ENCODE data around the gene COPS7B. TPM values are rescaled to one million over a fixed set of nuclear protein-coding genes. Genes with fewer than 3 reads are reported as not detected.

COPS7B gene
- total and polyA plus RNA-seq, 4 donors, result 8.7 to 13.5 (median 10.3) TPM

DNA sequence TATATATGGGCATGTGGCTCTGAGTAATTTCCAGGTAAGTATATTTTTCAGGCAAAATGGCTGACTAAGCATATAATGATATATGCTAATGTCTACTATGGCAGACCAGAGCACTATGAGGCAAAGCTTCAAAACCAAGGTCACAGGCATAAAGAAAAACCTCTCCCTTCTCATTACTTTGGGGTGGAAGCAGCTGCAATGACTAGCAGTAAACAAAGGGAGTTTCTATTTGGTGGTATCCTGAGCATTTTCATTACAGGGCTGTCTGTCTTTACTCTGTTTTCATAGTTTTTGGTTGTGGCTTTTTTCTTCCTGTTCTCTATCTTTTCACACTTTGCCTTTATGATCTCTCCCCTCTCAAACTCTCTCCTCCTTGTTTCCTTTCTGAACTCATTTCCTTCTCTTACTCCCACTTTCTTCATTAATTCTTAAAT is 20.7 kb upstream of the COPS7B start (continued):
- TF ChIP-seq REST (IDR thresholded peaks at IDR 0.05) (no peak), RAD21 (IDR thresholded peaks at IDR 0.05) (no peak), MAX (IDR thresholded peaks at IDR 0.05) (no peak), HNF4G (IDR thresholded peaks at IDR 0.05) (no peak), YY1 (IDR thresholded peaks at IDR 0.05) (no peak)

DNA sequence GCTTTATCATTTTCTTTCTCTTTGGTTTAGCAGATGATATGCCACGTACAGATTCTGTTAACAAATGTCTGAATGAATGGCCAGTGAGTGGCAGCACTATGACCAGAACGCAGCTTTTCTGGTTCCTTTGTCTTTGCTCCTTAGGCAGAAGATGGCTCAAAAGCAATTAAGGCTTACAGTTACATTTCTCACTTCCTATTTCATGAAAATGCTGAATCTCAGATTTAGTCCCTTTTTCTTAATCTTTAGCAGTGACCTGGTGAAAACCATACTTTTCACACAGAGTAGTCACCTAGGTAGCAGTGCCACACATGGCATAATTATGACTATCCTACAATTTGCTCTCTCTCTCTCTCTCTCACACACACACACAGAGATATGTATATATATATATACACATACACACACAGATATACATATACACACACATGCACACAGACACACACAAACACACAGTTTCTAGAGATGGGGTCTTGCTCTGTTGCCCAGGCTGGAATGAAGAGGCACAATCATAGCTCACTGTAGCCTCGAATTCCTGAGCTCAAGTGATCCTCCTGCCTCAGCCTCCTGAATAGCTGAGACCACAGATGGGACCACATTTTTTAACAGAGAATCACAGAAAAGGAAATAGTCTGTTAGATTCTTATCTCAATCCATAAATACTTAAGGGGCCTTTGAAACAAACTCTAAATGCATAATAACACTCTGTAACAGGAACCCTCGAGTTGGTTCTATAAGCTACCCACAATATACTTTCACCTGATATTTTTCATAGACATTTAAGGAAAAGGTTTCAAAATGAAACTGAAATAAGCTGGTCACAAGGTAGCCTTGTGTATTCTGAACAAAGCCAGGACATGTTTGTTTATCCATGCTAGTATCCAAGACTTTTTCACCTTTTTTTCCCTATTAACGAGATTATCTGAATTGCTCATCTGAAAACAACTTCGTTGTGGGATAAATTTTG is 16.8 kb upstream of the COPS7B start:
- no peaks in the 10 kb centered on the region for H3K9me3 ChIP-seq (ENCODE audit: control insufficient read depth in 4 of 4, low read length in 3 of 4)
- H3K9ac ChIP-seq (ENCODE audit: low read depth in 1 of 2, low read length in 2 of 2), result no peak overlapping the region
- H3K27me3 ChIP-seq (ENCODE audit: control insufficient read depth in 4 of 4, insufficient read depth in 4 of 4, low read length in 3 of 4), result no peaks in the 10 kb centered on the region
- H3K4me3 ChIP-seq (ENCODE audit: low read depth in 1 of 3, low read length in 3 of 3), result no peak overlapping the region
- DNase-seq (ENCODE audit: low spot score), result no peak
- H3K4me1 ChIP-seq (ENCODE audit: control insufficient read depth in 4 of 4, insufficient read depth in 4 of 4, low read length in 3 of 4), result no peaks in the 10 kb centered on the region
- TF ChIP-seq RAD21 (IDR thresholded peaks at IDR 0.05) (no peak), RXRA (IDR thresholded peaks at IDR 0.05) (no peak), YY1 (IDR thresholded peaks at IDR 0.05) (no peak), NR2F2 (IDR thresholded peaks at IDR 0.05) (no peak), JUND (IDR thresholded peaks at IDR 0.05) (no peak), REST (IDR thresholded peaks at IDR 0.05) (no peak), MAX (IDR thresholded peaks at IDR 0.05) (no peak), HNF4A (conservative IDR thresholded peaks at IDR 0.05) (no peak), SP1 (IDR thresholded peaks at IDR 0.05) (no peak), HNF4G (IDR thresholded peaks at IDR 0.05) (no peak), EGR1 (IDR thresholded peaks at IDR 0.05; ENCODE audit: low read depth in 2 of 2) (no peak), FOXA2 (IDR thresholded peaks at IDR 0.05) (no peak), FOXA1 (IDR thresholded peaks at IDR 0.05) (no peak), GABPA (IDR thresholded peaks at IDR 0.05 in 1 of 2, conservative IDR thresholded peaks at IDR 0.05 in 1 of 2) (no peak), TAF1 (conservative IDR thresholded peaks at IDR 0.05) (no peak)
- TF ChIP-seq, protein P1, sequence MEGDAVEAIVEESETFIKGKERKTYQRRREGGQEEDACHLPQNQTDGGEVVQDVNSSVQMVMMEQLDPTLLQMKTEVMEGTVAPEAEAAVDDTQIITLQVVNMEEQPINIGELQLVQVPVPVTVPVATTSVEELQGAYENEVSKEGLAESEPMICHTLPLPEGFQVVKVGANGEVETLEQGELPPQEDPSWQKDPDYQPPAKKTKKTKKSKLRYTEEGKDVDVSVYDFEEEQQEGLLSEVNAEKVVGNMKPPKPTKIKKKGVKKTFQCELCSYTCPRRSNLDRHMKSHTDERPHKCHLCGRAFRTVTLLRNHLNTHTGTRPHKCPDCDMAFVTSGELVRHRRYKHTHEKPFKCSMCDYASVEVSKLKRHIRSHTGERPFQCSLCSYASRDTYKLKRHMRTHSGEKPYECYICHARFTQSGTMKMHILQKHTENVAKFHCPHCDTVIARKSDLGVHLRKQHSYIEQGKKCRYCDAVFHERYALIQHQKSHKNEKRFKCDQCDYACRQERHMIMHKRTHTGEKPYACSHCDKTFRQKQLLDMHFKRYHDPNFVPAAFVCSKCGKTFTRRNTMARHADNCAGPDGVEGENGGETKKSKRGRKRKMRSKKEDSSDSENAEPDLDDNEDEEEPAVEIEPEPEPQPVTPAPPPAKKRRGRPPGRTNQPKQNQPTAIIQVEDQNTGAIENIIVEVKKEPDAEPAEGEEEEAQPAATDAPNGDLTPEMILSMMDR (IDR thresholded peaks at IDR 0.05; ENCODE audit: low read depth, low read length, missing input control), result no peak
- TF ChIP-seq, protein P2, sequence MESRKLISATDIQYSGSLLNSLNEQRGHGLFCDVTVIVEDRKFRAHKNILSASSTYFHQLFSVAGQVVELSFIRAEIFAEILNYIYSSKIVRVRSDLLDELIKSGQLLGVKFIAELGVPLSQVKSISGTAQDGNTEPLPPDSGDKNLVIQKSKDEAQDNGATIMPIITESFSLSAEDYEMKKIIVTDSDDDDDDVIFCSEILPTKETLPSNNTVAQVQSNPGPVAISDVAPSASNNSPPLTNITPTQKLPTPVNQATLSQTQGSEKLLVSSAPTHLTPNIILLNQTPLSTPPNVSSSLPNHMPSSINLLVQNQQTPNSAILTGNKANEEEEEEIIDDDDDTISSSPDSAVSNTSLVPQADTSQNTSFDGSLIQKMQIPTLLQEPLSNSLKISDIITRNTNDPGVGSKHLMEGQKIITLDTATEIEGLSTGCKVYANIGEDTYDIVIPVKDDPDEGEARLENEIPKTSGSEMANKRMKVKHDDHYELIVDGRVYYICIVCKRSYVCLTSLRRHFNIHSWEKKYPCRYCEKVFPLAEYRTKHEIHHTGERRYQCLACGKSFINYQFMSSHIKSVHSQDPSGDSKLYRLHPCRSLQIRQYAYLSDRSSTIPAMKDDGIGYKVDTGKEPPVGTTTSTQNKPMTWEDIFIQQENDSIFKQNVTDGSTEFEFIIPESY (IDR thresholded peaks at IDR 0.05), result no peak
- TF ChIP-seq, protein P3, sequence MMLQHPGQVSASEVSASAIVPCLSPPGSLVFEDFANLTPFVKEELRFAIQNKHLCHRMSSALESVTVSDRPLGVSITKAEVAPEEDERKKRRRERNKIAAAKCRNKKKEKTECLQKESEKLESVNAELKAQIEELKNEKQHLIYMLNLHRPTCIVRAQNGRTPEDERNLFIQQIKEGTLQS (IDR thresholded peaks at IDR 0.05), result no peak
- 77% methylated on average over 6 of the region's 6 CpGs for WGBS
- H3K36me3 ChIP-seq (ENCODE audit: control insufficient read depth in 4 of 4, insufficient read depth in 3 of 4, low read depth in 1 of 4, low read length in 3 of 4), result no peaks in the 10 kb centered on the region
- H3K27ac ChIP-seq (ENCODE audit: low read depth in 1 of 2, low read length in 2 of 2), result no peak overlapping the region
